ENCODE results near the gene GATAD1.
"Not testable (repeated sequence)": the region's sequence is repeated elsewhere in the genome, so short reads cannot be mapped to it uniquely, and the experiment has no call there.

The GATAD1 gene

GRCh38 chr7:92437956-92438491, 9.3 kb upstream of the GATAD1 start:
- DNase-seq, result no peak

- DNase-seq, result not testable (repeated sequence)
Measured at GRCh38 chr7:92442720-92443119, 4.6 kb upstream of the GATAD1 start.

GRCh38 chr7:92446869-92447344, 375 bp upstream of the GATAD1 start:
- peak; percentile 59 for DNase-seq

- DNase-seq, result peak; percentile 66
Measured at GRCh38 chr7:92448205-92448747, 994 bp downstream of the GATAD1 start.

GRCh38 chr7:92451645-92452044, 4.4 kb downstream of the GATAD1 start:
- no peak for DNase-seq

GRCh38 chr7:92456236-92456635, 9.0 kb downstream of the GATAD1 start:
- DNase-seq, result no peak

GRCh38 chr7:92460109-92460508, 12.8 kb downstream of the GATAD1 start:
- no peak for DNase-seq

GRCh38 chr7:92460510-92460909, 13.2 kb downstream of the GATAD1 start:
- DNase-seq, result no peak

- DNase-seq, result no peak
Measured at GRCh38 chr7:92461027-92462003, 14.0 kb downstream of the GATAD1 start.

- no peak for DNase-seq
Measured at GRCh38 chr7:92462560-92462959, 15.3 kb downstream of the GATAD1 start.

- DNase-seq, result no peak
Measured at GRCh38 chr7:92464515-92464914, 17.2 kb downstream of the GATAD1 start.

GRCh38 chr7:92466682-92467081, 19.4 kb downstream of the GATAD1 start:
- DNase-seq, result no peak

GRCh38 chr7:92468589-92468988, 21.3 kb downstream of the GATAD1 start:
- DNase-seq, result not testable (repeated sequence)

GRCh38 chr7:92473989-92474388, 26.7 kb downstream of the GATAD1 start:
- DNase-seq, result not testable (repeated sequence)

- DNase-seq, result not testable (repeated sequence)
Measured at GRCh38 chr7:92475261-92475770, 28.0 kb downstream of the GATAD1 start.

GRCh38 chr7:92475851-92476590, 28.7 kb downstream of the GATAD1 start:
- not testable (repeated sequence) for DNase-seq

- DNase-seq, result not testable (repeated sequence)
Measured at GRCh38 chr7:92477681-92478080, 30.4 kb downstream of the GATAD1 start, which contains the start of gene ERVW-1. TSS of gene ERVW-1 (minus strand) at chr7:92477946. CDS start at chr7:92470381, 7,565 bp downstream.

GRCh38 chr7:92478095-92478494, 30.8 kb downstream of the GATAD1 start:
- DNase-seq, result no peak

- no peak for DNase-seq
Measured at GRCh38 chr7:92478711-92479110, 31.4 kb downstream of the GATAD1 start.

GRCh38 chr7:92479146-92479545, 31.9 kb downstream of the GATAD1 start:
- not testable (repeated sequence) for DNase-seq

- DNase-seq, result not testable (repeated sequence)
Measured at GRCh38 chr7:92483624-92484023, 36.3 kb downstream of the GATAD1 start.

- not testable (repeated sequence) for DNase-seq
Measured at GRCh38 chr7:92484226-92484625, 36.9 kb downstream of the GATAD1 start.

Measured in activated CD8-positive, alpha-beta memory T cell treated with anti-CD3 and anti-CD28 coated beads, Interleukin-2, amount 50 U/mL, for 48 hours (primary cell).